Upper lobe of left lung (tissue), 6 donors: ENCODE data around the gene SPG7. TPM values are rescaled to one million over a fixed set of nuclear protein-coding genes. Genes with fewer than 3 reads are reported as not detected.

Source experiments
- ATAC-seq, 2 donors: fragments of 200-7000 bp; cut with Tn5 transposase; one replicate each; pipeline ENCODE4 v1.9.1; 2022; ENCODE audit warnings: mild to moderate bottlenecking in 2 of 2, moderate library complexity in 2 of 2; ENCODE audit not compliant: low FRiP score in 2 of 2
- DNase-seq, 2 donors: peaks; one replicate each; pipeline ENCODE4 v3.0.0-alpha.2; 2019 to 2020
- H3K27ac ChIP-seq, 4 donors: fragments of 200-600 bp; sonication (generic); one replicate each; pipeline ENCODE4 v1.5.1; 2016 to 2019
- H3K27me3 ChIP-seq, 4 donors: fragments of 200-600 bp; sonication (generic); one replicate each; pipeline ENCODE4 v1.5.1; 2017 to 2019
- H3K36me3 ChIP-seq, 4 donors: fragments of 200-600 bp; sonication (generic); one replicate each; pipeline ENCODE4 v1.5.1; 2016 to 2019
- H3K4me1 ChIP-seq, 4 donors: fragments of 200-600 bp; sonication (generic); one replicate each; pipeline ENCODE4 v1.5.1; 2018 to 2019
- H3K4me3 ChIP-seq, 4 donors: fragments of 200-600 bp; sonication (generic); one replicate each; pipeline ENCODE4 v1.5.1; 2017 to 2019; ENCODE audit warnings: mild to moderate bottlenecking in 2 of 4, moderate library complexity in 1 of 4
- H3K9me3 ChIP-seq, 4 donors: fragments of 200-600 bp; sonication (generic); one replicate each; pipeline ENCODE4 v1.5.1; 2018 to 2019
- CTCF ChIP-seq, 6 experiments: fragments of 450-650 bp in 4 of 6; fragments of 200-600 bp in 2 of 6; sonication (generic) in 2 of 6; IDR thresholded peaks; one replicate each; pipeline ENCODE4 v1.5.1; 2016 to 2019; ENCODE audit warnings: antibody characterized with exemption in 6 of 6
- EP300 ChIP-seq, 4 donors: sonication (generic); formaldehyde crosslinking; IDR thresholded peaks; one replicate each; pipeline ENCODE4 v1.5.1; 2017; ENCODE audit warnings: antibody characterized with exemption in 4 of 4, control low read depth in 2 of 4
- POLR2A ChIP-seq, 4 donors: fragments of 450-650 bp; IDR thresholded peaks; one replicate each; pipeline ENCODE4 v1.5.1; 2016 to 2017; ENCODE audit warnings: antibody characterized with exemption in 4 of 4, mild to moderate bottlenecking in 2 of 4
- POLR2AphosphoS5 ChIP-seq, 2 donors: sonication (generic); formaldehyde crosslinking; IDR thresholded peaks; one replicate each; pipeline ENCODE4 v1.5.1; 2017; ENCODE audit warnings: antibody characterized with exemption in 2 of 2
- WGBS, 2 donors: methylation state at CpG; one replicate each; pipeline ENCODE4 v1.1.5; 2017 to 2018; 5-methylcytosine and 5-hydroxymethylcytosine counted together
- total RNA-seq, 6 donors: library from RNA; depleted of rRNA in 4 of 6; stranded (reverse); fragments of >200 nt in 4 of 6; gene quantifications; one replicate each; pipeline versions ENCODE4 v1.1.0 to v1.2.1, GENCODE V29; 2016 to 2021
- donor health status: DM: no; HTN: no; CAD: no; lungs with moderate emphysema.
- donor health status: DM: no; HTN: yes; CAD: no; lungs with severe emphysema.

SPG7 gene
- total RNA-seq, 6 donors from 2014 or later, result 72.6 to 419 (median 111) TPM

- Histone ChIP-seq H3K27me3 (peaks cover 0 to 32% (median 23%) of the 10 kb centered on the region in 4 donors), H3K27ac (no peak overlapping the region), H3K4me1 (peaks cover 21 to 32% (median 24%) of the 10 kb centered on the region in 4 donors), H3K36me3 (no peaks in the 10 kb centered on the region), H3K4me3 (peak overlapping the region in 2 of 4 donors; percentile 36 to 39), H3K9me3 (no peaks in the 10 kb centered on the region)
- ATAC-seq (no peak), DNase-seq (peak in 1 of 2 donors; percentile 50)
- TF ChIP-seq EP300 (IDR thresholded peaks at IDR 0.05) (no peak), POLR2A (IDR thresholded peaks at IDR 0.05) (no peak), POLR2AphosphoS5 (IDR thresholded peaks at IDR 0.05) (no peak), CTCF (IDR thresholded peaks at IDR 0.05) (no peak)
- 89% methylated on average over 11 to 23 of the region's 31 CpGs for whole genome bisulfite sequencing, 2 donors
Measured at GRCh38 chr16:89573826-89574680, 65.8 kb downstream of the SPG7 start.

- Histone ChIP-seq H3K4me3 (peak overlapping the region in 3 of 4 donors; percentile 15 to 39 (median 36)), H3K27me3 (peaks cover 0 to 32% (median 23%) of the 10 kb centered on the region in 4 donors), H3K36me3 (no peaks in the 10 kb centered on the region), H3K9me3 (no peaks in the 10 kb centered on the region), H3K27ac (no peak overlapping the region), H3K4me1 (peaks cover 21 to 32% (median 24%) of the 10 kb centered on the region in 4 donors)
- 1% methylated on average over 40 of the region's 55 CpGs; no CpG with 5 or more reads in 1 of the 2 donors for WGBS, 2 donors
- TF ChIP-seq EP300 (IDR thresholded peaks at IDR 0.05) (no peak), CTCF (IDR thresholded peaks at IDR 0.05) (peak; percentile 62 to 92 (median 87)), POLR2AphosphoS5 (IDR thresholded peaks at IDR 0.05) (no peak)
- DNase-seq, result peak; percentile 50 to 94
- peak in 1 of 2 donors; percentile 88 for ATAC-seq
Measured at GRCh38 chr16:89574681-89575246, 66.6 kb downstream of the SPG7 start.

GRCh38 chr16:89575247-89576152 is 67.3 kb downstream of the SPG7 start, which contains the start of gene CPNE7:
Gene CPNE7, plus strand, starts transcription at chr16:89575758. Its CDS starts 140 bp downstream, at chr16:89575898.
- H3K27me3 ChIP-seq, result peaks cover 0 to 32% (median 23%) of the 10 kb centered on the region in 4 donors
- ATAC-seq (peak in 1 of 2 donors; percentile 16), DNase-seq (peak in 1 of 2 donors; percentile 84)
- no peak within 1 kb of the TSS for H3K27ac ChIP-seq
- peaks cover 21 to 32% (median 24%) of the 10 kb centered on the region in 4 donors for H3K4me1 ChIP-seq
- H3K36me3 ChIP-seq, result no peaks in the 10 kb centered on the region
- no peaks in the 10 kb centered on the region for H3K9me3 ChIP-seq
- H3K4me3 ChIP-seq, result peak within 1 kb of the TSS in 3 of 4 donors; percentile 15 to 39 (median 36)
- 4 to 13% methylated on average over 6 to 46 of the region's 103 CpGs for WGBS, 2 donors
- TF ChIP-seq POLR2AphosphoS5 (IDR thresholded peaks at IDR 0.05) (no peak), POLR2A (IDR thresholded peaks at IDR 0.05) (no peak), EP300 (IDR thresholded peaks at IDR 0.05) (no peak), CTCF (IDR thresholded peaks at IDR 0.05) (no peak)

- no peak for TF ChIP-seq EP300 (IDR thresholded peaks at IDR 0.05)
- TF ChIP-seq POLR2AphosphoS5 (IDR thresholded peaks at IDR 0.05), result no peak
- TF ChIP-seq POLR2A (IDR thresholded peaks at IDR 0.05), result no peak
- peaks cover 0 to 29% (median 23%) of the 10 kb centered on the region in 4 donors for H3K27me3 ChIP-seq
Measured at GRCh38 chr16:89576153-89577054, 68.2 kb downstream of the SPG7 start.

More at GRCh38 chr16:89576153-89577054, 68.2 kb downstream of the SPG7 start:
- no peaks in the 10 kb centered on the region for H3K36me3 ChIP-seq
- no peak for ATAC-seq
- H3K9me3 ChIP-seq, result no peaks in the 10 kb centered on the region
- no peak for DNase-seq
- WGBS, 2 donors, result 30 to 35% methylated on average over 34 to 62 of the region's 89 CpGs
- no peak overlapping the region for H3K27ac ChIP-seq
- H3K4me1 ChIP-seq, result peaks cover 21 to 32% (median 24%) of the 10 kb centered on the region in 4 donors
- peak overlapping the region in 3 of 4 donors; percentile 15 to 39 (median 36) for H3K4me3 ChIP-seq
